Adipose tissue (tissue), 3 donors: ENCODE data around the gene AFP. TPM values are rescaled to one million over a fixed set of nuclear protein-coding genes. Genes with fewer than 3 reads are reported as not detected.

Experiments used
- H3K27ac ChIP-seq: one replicate; pipeline ENCODE4 v1.5.1; 2013; ENCODE audit warnings: low read depth, low read length
- WGBS, 3 donors: extraction: QIAGEN DNeasy Blood & Tissue Kit; methylation state at CpG; one replicate each; pipeline ENCODE4 v1.1.7; 2013; 5-methylcytosine and 5-hydroxymethylcytosine counted together
- polyA plus RNA-seq, 3 donors: library from polyadenylated mRNA; stranded (reverse); fragments of 200-250 nt; gene quantifications; one replicate each; pipeline ENCODE4 v1.2.3, GENCODE V29; 2013
- donor health status: healthy with polysubstance abuse.
- donor health status: Bipolar disorder and iron deficiency.
- donor health status: healthy.

AFP gene
- polyA plus RNA-seq, 3 donors = not detected

DNA sequence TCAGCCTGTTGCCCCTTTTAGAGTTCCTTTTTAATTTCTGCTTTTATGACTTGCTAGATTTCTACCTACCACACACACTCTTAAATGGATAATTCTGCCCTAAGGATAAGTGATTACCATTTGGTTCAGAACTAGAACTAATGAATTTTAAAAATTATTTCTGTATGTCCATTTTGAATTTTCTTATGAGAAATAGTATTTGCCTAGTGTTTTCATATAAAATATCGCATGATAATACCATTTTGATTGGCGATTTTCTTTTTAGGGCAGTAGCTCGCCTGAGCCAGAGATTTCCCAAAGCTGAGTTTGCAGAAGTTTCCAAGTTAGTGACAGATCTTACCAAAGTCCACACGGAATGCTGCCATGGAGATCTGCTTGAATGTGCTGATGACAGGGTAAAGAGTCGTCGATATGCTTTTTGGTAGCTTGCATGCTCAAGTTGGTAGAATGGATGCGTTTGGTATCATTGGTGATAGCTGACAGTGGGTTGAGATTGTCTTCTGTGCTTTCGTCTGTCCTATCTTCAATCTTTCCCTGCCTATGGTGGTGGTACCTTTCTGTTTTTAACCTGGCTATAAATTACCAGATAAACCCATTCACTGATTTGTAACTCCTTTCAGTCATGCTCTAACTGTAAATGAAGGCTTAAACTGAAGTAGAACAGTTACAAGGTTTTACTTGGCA, 24.1 kb upstream of the AFP start:
- H3K27ac ChIP-seq = no peak overlapping the region
- 80 to 95% (median 87%) methylated on average over 8 of the region's 8 CpGs for WGBS, 3 donors

DNA sequence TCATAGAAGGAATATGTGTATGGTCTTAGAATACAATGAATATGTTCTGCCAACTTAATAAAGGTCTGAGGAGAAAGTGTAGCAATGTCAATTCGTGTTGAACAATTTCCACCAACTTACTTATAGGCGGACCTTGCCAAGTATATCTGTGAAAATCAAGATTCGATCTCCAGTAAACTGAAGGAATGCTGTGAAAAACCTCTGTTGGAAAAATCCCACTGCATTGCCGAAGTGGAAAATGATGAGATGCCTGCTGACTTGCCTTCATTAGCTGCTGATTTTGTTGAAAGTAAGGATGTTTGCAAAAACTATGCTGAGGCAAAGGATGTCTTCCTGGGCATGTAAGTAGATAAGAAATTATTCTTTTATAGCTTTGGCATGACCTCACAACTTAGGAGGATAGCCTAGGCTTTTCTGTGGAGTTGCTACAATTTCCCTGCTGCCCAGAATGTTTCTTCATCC, 22.7 kb upstream of the AFP start:
- no peak overlapping the region for H3K27ac ChIP-seq
- WGBS, 3 donors = 74 to 87% (median 82%) methylated on average over 4 of the region's 4 CpGs

DNA sequence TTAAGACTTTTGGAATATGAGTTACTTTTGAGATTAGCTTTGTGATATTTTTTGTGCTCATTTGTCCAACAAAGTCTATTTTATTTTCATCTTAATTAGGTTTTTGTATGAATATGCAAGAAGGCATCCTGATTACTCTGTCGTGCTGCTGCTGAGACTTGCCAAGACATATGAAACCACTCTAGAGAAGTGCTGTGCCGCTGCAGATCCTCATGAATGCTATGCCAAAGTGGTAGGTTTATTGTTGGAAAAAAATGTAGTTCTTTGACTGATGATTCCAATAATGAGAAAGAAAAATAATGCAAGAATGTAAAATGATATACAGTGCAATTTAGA, 21.1 kb upstream of the AFP start:
- 78 to 80% (median 79%) methylated on average over 2 of the region's 2 CpGs for WGBS, 3 donors
- no peak overlapping the region for H3K27ac ChIP-seq

GRCh38 chr4:73415807-73416238, 20.2 kb upstream of the AFP start:
- H3K27ac ChIP-seq = no peak overlapping the region
- 90 to 93% (median 91%) methylated on average over 2 of the region's 2 CpGs for WGBS, 3 donors

- 75 to 87% (median 76%) methylated on average over 2 of the region's 2 CpGs for WGBS, 3 donors
- H3K27ac ChIP-seq = no peak overlapping the region
These were observed 19.5 kb upstream of the AFP start for GRCh38 chr4:73416423-73417087.

DNA sequence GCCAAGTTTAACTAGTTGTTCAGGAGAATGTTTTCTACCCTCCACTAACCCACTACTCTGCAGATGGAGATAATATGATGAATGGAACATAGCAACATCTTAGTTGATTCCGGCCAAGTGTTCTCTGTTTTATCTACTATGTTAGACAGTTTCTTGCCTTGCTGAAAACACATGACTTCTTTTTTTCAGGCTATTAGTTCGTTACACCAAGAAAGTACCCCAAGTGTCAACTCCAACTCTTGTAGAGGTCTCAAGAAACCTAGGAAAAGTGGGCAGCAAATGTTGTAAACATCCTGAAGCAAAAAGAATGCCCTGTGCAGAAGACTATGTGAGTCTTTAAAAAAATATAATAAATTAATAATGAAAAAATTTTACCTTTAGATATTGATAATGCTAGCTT, 18.7 kb upstream of the AFP start:
- WGBS, 3 donors = 82 to 96% (median 85%) methylated on average over 2 of the region's 2 CpGs
- H3K27ac ChIP-seq = no peak overlapping the region

DNA sequence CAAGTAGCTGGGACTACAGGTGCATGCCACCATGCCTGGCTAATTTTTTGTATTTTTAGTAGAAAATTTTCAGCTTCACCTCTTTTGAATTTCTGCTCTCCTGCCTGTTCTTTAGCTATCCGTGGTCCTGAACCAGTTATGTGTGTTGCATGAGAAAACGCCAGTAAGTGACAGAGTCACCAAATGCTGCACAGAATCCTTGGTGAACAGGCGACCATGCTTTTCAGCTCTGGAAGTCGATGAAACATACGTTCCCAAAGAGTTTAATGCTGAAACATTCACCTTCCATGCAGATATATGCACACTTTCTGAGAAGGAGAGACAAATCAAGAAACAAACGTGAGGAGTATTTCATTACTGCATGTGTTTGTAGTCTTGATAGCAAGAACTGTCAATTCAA, 18.0 kb upstream of the AFP start:
- H3K27ac ChIP-seq = no peak overlapping the region
- WGBS, 3 donors = 78 to 83% (median 80%) methylated on average over 6 of the region's 6 CpGs

- no peak overlapping the region for H3K27ac ChIP-seq
- 56 to 69% (median 56%) methylated on average over 1 of the region's 1 CpG for WGBS, 3 donors
These were observed 17.3 kb upstream of the AFP start for GRCh38 chr4:73418677-73419076.

DNA sequence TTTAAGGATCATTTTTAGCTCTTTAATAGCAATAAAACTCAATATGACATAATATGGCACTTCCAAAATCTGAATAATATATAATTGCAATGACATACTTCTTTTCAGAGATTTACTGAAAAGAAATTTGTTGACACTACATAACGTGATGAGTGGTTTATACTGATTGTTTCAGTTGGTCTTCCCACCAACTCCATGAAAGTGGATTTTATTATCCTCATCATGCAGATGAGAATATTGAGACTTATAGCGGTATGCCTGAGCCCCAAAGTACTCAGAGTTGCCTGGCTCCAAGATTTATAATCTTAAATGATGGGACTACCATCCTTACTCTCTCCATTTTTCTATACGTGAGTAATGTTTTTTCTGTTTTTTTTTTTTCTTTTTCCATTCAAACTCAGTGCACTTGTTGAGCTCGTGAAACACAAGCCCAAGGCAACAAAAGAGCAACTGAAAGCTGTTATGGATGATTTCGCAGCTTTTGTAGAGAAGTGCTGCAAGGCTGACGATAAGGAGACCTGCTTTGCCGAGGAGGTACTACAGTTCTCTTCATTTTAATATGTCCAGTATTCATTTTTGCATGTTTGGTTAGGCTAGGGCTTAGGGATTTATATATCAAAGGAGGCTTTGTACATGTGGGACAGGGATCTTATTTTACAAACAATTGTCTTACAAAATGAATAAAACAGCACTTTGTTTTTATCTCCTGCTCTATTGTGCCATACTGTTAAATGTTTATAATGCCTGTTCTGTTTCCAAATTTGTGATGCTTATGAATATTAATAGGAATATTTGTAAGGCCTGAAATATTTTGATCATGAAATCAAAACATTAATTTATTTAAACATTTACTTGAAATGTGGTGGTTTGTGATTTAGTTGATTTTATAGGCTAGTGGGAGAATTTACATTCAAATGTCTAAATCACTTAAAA, 16.6 kb upstream of the AFP start:
- no peak overlapping the region for H3K27ac ChIP-seq
- WGBS, 3 donors = 74 to 82% (median 79%) methylated on average over 7 of the region's 7 CpGs

DNA sequence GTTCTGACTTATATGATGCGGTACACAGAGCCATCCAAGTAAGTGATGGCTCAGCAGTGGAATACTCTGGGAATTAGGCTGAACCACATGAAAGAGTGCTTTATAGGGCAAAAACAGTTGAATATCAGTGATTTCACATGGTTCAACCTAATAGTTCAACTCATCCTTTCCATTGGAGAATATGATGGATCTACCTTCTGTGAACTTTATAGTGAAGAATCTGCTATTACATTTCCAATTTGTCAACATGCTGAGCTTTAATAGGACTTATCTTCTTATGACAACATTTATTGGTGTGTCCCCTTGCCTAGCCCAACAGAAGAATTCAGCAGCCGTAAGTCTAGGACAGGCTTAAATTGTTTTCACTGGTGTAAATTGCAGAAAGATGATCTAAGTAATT, 15.4 kb upstream of the AFP start:
- 88 to 97% (median 89%) methylated on average over 2 of the region's 2 CpGs for WGBS, 3 donors
- no peak overlapping the region for H3K27ac ChIP-seq

DNA sequence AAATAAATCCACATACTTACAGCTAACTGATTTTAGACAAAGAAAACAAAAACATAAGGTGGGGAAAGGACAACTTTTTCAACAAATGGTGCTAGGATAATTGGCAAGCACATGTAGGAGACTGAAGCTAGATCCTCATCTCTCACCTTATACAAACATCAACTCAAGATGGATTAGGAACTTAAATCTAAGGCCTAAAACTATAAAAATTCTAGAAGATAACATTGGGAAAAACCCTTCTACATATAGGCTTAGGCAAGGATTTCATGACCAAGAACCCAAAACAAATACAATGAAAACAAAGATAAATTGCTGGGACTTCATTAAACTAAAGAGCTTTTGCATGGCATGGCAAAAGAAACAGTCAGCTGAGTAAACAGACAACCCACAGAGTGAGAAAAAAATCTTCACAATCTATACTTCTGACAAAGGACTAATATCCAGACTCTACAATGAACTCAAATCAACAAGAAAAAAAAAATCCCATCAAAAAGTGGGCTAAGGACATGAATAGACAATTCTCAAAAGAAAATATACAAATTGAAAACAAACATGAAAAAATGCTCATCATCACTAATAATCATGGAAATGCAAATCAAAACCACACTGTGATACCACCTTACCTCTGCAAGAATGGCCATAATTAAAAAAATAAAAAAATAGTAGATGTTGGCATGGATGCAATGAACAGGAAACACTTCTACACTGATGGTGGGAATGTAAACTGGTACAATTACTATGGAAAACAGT, 14.1 kb upstream of the AFP start:
- no peak overlapping the region for H3K27ac ChIP-seq

DNA sequence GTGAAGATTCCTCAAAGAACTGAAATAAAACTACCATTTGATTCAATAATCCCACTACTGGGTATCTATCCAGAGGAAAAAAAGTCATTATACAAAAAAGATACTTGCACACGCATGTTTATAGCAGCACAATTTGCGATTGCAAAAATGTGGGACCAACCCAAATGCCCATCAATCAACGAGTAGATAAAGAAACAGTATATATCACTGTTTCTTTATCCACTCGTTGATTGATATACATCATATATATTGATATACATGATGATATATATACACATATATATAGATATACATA, 13.6 kb upstream of the AFP start:
- H3K27ac ChIP-seq = no peak overlapping the region
- 68 to 81% (median 79%) methylated on average over 4 of the region's 4 CpGs for WGBS, 3 donors

DNA sequence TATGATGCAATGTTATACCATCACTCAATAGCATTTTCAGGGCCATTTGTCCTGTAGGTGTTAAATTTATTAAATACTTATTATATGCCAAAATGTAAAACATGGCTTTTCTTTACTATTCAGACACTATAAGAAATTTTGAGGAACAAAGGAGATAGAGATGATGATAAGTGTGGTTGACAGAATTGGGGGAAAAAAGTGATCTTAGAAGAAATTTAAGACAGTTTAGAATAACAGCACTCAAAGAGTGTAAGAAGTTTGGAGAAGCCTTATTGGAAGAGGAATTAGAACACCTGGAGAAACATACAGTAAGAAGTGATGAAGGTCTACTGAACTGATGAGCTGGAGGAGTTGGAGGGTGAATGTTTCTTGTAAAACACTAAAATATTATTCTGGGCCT, 12.8 kb upstream of the AFP start:
- H3K27ac ChIP-seq = no peak overlapping the region

DNA sequence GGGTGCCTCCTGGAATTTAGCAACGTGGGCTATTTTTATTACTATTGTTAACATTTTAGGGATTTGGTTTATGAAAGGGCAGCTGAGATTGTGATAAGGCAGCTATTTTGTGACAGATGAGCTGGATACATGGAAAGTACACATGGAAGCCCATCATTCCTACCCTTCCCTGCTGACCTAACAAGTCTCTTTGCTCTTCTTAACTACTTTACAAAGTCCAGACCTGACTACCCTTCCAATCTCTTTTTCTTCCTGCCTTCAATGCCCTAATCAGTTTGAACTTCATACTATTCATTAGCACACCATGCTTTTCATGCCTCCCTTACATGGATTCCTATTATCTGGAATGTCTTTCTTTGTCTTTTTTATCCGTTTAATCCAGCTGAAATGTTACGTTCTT, 9.4 kb upstream of the AFP start:
- no peak overlapping the region for H3K27ac ChIP-seq
- WGBS, 3 donors = 66 to 85% (median 82%) methylated on average over 3 of the region's 3 CpGs

DNA sequence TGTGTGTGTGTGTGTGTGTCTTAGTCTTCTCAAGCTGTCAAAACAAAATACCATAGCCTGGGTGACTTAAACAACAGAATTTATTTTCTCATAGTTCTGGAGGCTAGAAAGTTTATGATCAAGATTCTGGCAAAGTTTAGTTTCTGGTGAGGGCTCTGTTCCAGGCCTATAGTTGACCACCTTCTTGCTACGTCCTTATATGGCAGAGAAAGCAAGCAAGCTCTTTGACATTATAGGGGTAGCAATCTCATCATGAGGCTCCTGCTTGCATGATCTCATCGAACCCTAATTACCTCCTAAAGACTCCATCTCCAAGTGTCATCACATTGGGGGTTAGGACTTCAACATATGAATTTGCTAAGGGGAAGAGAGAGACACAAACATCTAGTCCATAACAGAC, 6.9 kb upstream of the AFP start:
- H3K27ac ChIP-seq = no peak overlapping the region
- WGBS, 3 donors = 75 to 92% (median 78%) methylated on average over 2 of the region's 2 CpGs

DNA sequence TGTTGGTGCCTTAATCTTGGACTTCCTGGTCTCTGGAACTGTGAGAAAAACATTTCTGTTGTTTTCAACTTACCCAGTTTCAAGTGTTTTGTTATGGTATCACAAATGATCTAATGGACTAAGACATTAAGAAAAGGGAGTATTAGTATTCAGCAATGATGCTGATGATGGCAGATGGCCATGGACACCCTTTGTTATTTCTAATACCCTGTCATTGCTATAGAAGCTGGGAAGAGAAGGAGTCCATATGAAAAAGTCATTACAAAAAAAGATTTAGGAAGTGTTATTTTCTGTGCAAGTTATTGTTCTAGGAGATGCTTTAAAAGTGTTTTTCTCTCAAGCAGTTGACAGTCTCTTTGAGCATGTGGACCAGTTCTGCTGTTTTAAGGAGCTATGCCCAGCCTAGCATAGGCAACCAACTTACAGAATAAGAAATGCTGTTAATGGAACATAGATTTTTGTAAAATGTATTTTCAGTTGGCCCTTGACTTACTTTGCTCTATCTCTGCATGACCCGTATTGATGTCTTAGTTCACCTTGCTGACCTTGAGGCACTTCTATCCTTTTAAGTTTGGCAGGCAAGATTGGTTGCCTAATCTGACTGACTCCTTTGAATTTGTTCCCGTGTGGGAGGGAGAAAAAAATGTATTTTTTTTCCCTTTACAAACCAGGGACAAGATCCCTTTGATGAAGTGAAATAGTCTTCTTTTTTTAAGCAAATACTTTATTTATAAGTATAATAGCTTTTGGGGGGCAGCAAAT, 6.0 kb upstream of the AFP start:
- 27 to 65% (median 59%) methylated on average over 2 of the region's 2 CpGs for WGBS, 3 donors

GRCh38 chr4:73431813-73432168, 4.2 kb upstream of the AFP start:
- H3K27ac ChIP-seq = no peak overlapping the region
- WGBS, 3 donors = 29 to 74% (median 69%) methylated on average over 1 of the region's 1 CpG

More for the DNA sequence above, 6.0 kb upstream of the AFP start:
- H3K27ac ChIP-seq = no peak overlapping the region
